Pons (tissue), 1 donor: ENCODE measurements around the gene C19orf73.
A peak's percentile ranks its signal among the peaks of the same experiment; 100 is the strongest.

Experiments used
- DNase-seq: peaks from one replicate; pipeline ENCODE4 v3.0.0-alpha.2; 2016; ENCODE audit warnings: low spot score

C19orf73 gene

GRCh38 chr19:49118565-49119410, at the start of gene C19orf73:
C19orf73 (minus strand) TSS chr19:49119143; CDS start chr19:49119022, 121 bp downstream.
- peak; percentile 94 for DNase-seq

GRCh38 chr19:49168421-49168820, 49.5 kb upstream of the C19orf73 start:
- no peak for DNase-seq

- DNase-seq: no peak
Observed at GRCh38 chr19:49167857-49168409, 49.0 kb upstream of the C19orf73 start.

- no peak for DNase-seq
Observed at GRCh38 chr19:49165865-49166301, 46.9 kb upstream of the C19orf73 start.

- DNase-seq: peak; percentile 17
Observed at GRCh38 chr19:49165111-49165750, 46.3 kb upstream of the C19orf73 start.

- DNase-seq: no peak
Observed at GRCh38 chr19:49161987-49162386, 43.0 kb upstream of the C19orf73 start.

GRCh38 chr19:49160450-49161189, 41.7 kb upstream of the C19orf73 start:
- no peak for DNase-seq

- peak; percentile 45 for DNase-seq
Observed at GRCh38 chr19:49157445-49158224, 38.7 kb upstream of the C19orf73 start, which contains the start of gene TRPM4. TRPM4 (plus strand) TSS chr19:49157792; CDS start chr19:49157867, 75 bp downstream.

- DNase-seq: no peak
Observed at GRCh38 chr19:49155820-49156346, 36.9 kb upstream of the C19orf73 start.

GRCh38 chr19:49155005-49155819, 36.3 kb upstream of the C19orf73 start, which contains the start of gene HRC:
HRC (minus strand) TSS chr19:49155396; CDS start chr19:49155237, 159 bp downstream.
- no peak for DNase-seq

- no peak for DNase-seq
Observed at GRCh38 chr19:49154279-49154678, 35.3 kb upstream of the C19orf73 start.

- DNase-seq: no peak
Observed at GRCh38 chr19:49153167-49153809, 34.3 kb upstream of the C19orf73 start.

- DNase-seq: no peak
Observed at GRCh38 chr19:49152119-49152550, 33.2 kb upstream of the C19orf73 start.

GRCh38 chr19:49151267-49152118, 32.5 kb upstream of the C19orf73 start:
- DNase-seq: no peak

- no peak for DNase-seq
Observed at GRCh38 chr19:49150944-49151243, 32.0 kb upstream of the C19orf73 start.

GRCh38 chr19:49150106-49150943, 31.4 kb upstream of the C19orf73 start:
- peak; percentile 70 for DNase-seq

GRCh38 chr19:49149652-49150105, 30.7 kb upstream of the C19orf73 start:
- peak; percentile 77 for DNase-seq
